Astrocyte (in vitro differentiated cells and primary cell): ENCODE data around the gene DHX38. TPM values are rescaled to one million over a fixed set of nuclear protein-coding genes. Genes with fewer than 3 reads are reported as not detected.

Source experiments
- total RNA-seq: library from RNA; stranded (reverse); gene quantifications from 2 replicates; pipeline ENCODE4 v1.2.1, GENCODE V29; 2021

DHX38 gene
- total RNA-seq, 1 donor from 2014 or later: 49.0 TPM

Other genes with a start within 250 kb of the DHX38 start
- 31.9 and 32.7 TPM in 2 replicates for gene ATXN1L, start 247.9 kb upstream of the DHX38 start, total RNA-seq
- 9.3 and 10.4 TPM in 2 replicates for gene ZNF821, start 209.7 kb upstream of the DHX38 start, total RNA-seq
- 232 and 241 TPM in 2 replicates for gene IST1, start 198.3 kb upstream of the DHX38 start, total RNA-seq
- gene PKD1L3, start 93.4 kb upstream of the DHX38 start, total RNA-seq: not detected in 2 replicates
- 4.9 and 5.2 TPM in 2 replicates for gene DHODH, start 85.1 kb upstream of the DHX38 start, total RNA-seq
- gene HP, start 39.3 kb upstream of the DHX38 start, total RNA-seq: not detected in 2 replicates
- not detected in 2 replicates for gene HPR, start 30.6 kb upstream of the DHX38 start, total RNA-seq
- gene TXNL4B, start 227 bp upstream of the DHX38 start, total RNA-seq: 12.8 TPM in 2 replicates
- gene PMFBP1, start 78.3 kb downstream of the DHX38 start, total RNA-seq: 1.2 TPM in 2 replicates